Measurements from ENCODE around the gene WDR6.

- TF ChIP-seq GATA2 (IDR thresholded peaks at IDR 0.05; ENCODE audit: low read depth, low read length) (no peak), GATA3 (IDR thresholded peaks at IDR 0.05; ENCODE audit: low read depth, low read length) (no peak)
Measured at GRCh38 chr3:49058011-49058410, 50.8 kb downstream of the WDR6 start.
